ENCODE data around the gene FGD1.

DNA sequence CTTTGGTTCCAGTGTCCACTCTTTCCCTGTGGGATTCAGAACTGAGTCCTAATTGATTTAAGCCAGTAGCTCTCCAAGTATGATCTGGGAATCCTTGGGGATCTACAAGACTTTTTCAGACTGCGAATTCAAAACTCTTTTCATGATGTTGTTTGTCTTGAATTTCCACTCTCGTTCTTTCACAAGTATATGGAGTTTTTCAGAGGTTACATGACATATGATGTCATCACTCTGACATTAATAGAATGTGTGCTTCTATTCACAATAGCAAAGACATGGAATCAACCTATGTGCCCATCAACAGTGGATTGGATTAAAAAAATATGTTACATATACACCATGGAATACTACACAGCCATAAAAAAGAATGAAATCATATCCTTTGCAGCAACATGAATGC, 79.1 kb downstream of the FGD1 start:
- TF ChIP-seq, protein P1, sequence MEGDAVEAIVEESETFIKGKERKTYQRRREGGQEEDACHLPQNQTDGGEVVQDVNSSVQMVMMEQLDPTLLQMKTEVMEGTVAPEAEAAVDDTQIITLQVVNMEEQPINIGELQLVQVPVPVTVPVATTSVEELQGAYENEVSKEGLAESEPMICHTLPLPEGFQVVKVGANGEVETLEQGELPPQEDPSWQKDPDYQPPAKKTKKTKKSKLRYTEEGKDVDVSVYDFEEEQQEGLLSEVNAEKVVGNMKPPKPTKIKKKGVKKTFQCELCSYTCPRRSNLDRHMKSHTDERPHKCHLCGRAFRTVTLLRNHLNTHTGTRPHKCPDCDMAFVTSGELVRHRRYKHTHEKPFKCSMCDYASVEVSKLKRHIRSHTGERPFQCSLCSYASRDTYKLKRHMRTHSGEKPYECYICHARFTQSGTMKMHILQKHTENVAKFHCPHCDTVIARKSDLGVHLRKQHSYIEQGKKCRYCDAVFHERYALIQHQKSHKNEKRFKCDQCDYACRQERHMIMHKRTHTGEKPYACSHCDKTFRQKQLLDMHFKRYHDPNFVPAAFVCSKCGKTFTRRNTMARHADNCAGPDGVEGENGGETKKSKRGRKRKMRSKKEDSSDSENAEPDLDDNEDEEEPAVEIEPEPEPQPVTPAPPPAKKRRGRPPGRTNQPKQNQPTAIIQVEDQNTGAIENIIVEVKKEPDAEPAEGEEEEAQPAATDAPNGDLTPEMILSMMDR (IDR thresholded peaks at IDR 0.05): no peak
- TF ChIP-seq POLR2A (IDR thresholded peaks at IDR 0.05) (no peak), POLR2AphosphoS5 (IDR thresholded peaks at IDR 0.05; ENCODE audit: insufficient read depth in 1 of 2, low read depth in 1 of 2) (no peak)

All from vagina (tissue), 2 donors.